ENCODE results near the gene KRTAP5-4. TPM values are rescaled to one million over a fixed set of nuclear protein-coding genes. Genes with fewer than 3 reads are reported as not detected.

The KRTAP5-4 gene, protein sequence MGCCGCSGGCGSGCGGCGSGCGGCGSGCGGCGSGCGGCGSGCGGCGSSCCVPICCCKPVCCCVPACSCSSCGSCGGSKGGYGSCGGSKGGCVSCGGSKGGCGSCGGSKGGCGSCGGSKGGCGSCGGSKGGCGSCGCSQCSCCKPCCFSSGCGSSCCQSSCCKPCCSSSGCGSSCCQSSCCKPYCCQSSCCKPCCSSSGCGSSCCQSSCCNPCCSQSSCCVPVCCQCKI
- not detected in 2 replicates for total RNA-seq

DNA sequence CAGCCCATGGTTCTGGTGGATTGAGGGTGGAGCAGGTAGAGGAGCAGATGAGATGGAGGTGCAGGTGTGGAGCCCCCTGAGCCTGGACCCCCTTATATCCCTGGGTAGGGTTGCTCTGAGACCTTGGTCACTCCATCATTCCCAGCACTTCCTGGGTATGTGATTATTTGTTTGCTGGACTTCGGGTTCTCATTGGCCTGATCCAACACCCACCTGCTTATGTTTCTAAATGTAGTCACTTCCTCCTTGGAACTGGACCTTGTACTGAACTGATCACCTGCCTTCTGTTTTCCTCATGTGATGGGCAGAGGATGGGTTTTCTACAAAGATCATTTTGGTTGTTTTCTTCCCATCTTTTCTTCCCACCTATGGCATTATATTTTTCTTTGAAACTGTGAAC, at the start of gene KRTAP5-4:
KRTAP5-4 (minus strand) TSS at position 53 of the 400 bp plus-strand sequence; CDS start at position 8, 45 bp downstream.

DNA sequence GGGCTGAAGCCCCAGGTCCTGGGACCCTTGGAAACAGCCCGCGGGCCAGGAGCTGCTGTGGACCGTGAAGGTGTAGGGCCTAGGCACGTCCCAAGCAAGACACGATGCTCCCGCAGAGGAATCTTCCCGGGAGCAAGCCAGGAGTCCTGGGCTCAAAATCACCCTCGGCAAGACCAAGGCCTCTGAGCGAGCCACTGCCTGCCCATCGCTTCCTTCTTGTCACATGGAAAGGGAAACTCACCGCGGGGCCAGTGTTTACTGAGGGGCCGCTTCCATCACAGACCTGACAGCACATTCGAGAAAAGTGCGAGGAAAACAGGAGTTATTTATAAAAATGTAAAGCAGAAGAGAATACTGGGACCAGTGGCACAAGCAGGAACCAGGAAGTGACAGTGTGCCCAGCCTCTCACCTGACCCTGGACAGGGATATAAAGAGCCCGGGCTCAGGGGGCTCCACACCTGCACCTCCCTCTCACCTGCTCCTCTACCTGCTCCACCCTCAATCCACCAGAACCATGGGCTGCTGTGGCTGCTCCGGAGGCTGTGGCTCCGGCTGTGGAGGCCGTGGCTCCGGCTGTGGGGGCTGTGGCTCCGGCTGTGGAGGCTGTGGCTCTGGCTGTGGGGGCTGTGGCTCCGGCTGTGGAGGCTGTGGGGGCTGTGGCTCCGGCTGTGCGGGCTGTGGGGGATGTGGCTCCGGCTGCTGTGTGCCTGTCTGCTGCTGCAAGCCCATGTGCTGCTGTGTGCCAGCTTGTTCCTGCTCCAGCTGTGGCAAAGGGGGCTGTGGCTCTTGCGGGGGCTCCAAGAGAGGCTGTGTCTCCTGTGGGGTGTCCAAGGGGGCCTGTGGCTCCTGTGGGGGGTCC, 7.6 kb upstream of the KRTAP5-4 start, which contains the start of gene KRTAP5-5:
KRTAP5-5 (plus strand) TSS at position 450 of the 860 bp plus-strand sequence; CDS start at position 516, 66 bp downstream.

DNA sequence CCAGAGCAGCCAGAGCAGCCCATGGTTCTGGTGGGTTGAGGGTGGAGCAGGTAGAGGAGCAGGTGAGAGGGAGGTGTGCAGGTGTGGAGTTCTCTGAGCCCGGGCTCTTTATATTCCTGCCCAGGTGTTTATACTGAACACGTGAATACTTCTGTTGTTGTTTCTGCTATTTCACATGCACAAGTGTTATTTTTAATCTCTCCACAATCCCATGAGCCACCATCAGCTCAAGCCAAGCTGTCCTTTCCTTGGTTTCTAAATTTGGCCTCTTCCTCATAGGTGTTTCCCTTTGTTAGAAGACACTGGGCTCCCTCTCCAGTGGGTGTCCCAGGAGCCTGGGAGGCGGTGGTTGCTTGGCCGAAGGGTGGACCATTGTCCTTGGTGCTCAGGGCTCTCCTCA, 13.6 kb downstream of the KRTAP5-4 start, which contains the start of gene KRTAP5-3:
KRTAP5-3 (minus strand) TSS at position 101 of the 400 bp plus-strand sequence; CDS start at position 23, 78 bp downstream.

DNA sequence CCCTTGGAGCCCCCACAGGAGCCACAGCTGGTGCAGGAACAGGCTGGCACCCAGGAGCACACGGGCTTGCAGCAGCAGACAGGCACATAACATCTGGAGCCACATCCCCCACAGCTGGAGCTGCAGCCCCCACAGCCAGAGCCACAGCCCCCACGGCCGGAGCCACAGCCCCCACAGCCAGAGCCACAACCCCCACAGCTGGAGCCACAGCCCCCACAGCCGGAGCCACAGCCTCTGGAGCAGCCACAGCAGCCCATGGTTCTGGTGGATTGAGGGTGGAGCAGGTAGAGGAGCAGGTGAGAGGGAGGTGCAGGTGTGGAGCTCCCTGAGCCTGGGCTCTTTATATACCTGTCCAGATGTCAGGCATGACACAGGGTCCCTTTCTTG, 24.0 kb downstream of the KRTAP5-4 start, which contains the start of gene KRTAP5-2:
KRTAP5-2 (minus strand) TSS at position 301 of the 387 bp plus-strand sequence; CDS start at position 257, 44 bp downstream.

DNA sequence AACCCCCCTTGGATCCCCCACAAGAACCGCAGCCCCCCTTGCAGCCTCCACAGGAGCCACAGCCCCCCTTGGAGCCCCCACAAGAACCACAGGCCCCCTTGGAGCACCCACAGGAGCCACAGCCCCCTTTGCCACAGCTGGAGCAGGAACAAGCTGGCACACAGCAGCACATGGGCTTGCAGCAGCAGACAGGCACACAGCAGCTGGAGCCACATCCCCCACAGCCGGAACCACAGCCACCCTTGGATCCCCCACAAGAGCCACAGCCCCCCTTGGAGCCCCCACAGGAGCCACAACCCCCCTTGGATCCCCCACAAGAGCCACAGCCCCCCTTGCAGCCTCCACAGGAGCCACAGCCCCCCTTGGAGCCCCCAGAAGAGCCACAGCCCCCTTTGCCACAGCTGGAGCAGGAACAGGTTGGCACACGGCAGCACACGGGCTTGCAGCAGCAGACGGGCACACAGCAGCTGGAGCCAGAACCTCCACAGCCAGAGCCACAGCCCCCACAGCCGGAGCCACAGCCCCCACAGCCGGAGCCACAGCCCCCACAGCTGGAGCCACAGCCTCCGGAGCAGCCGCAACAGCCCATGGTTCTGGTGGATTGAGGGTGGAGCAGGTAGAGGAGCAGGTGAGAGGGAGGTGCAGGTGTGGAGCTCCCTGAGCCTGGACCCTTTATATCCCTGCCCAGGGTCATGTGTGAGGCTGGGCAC, 37.1 kb downstream of the KRTAP5-4 start, which contains the start of gene KRTAP5-1:
KRTAP5-1 (minus strand) TSS at position 623 of the 710 bp plus-strand sequence; CDS start at position 589, 34 bp downstream.

DNA sequence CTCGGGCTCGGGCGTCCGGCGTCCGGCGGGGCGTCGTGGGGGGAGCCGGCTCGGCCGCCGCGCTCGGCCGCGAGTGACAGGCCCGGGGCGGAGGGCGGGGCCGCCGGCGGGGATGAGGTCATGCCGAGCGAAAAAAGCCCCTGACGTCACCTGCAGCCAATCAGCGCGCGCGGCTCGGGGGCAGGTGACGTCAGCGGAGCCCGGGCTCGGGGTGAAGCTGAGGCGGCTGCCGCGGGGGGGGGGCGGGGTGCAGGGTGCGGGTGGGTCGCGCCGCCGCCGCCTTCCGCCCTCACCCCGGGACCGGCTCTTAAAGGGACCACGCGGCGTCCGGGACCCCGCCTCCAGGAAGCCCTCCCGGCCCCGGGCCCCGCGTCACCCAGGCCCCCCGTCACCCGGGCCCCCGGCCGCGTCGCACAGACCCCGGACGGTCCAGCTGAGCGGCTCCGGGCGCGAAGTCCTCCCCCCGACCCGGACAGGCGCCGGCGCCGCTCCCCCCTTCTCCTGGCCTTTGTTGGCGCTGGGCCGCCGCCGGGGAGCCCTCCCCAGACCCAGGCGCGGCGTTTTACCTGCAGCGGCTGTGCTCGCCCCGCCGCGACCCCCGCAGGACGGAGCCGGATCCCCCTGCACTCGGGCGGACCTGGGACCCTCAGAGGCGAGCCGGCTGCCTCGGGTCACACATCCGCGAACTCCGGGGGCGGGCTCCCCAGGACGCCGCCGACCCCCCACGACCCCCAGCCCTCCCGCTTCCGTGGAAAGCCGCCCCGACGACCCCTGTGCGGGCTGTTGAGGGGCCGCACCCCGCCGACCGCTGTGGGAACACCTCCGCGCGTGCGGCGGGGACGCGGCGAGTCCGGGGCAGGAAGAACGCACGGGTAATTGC, 49.5 kb downstream of the KRTAP5-4 start, which contains the start of gene DUSP8:
DUSP8 (minus strand) TSS at position 75 of the 880 bp plus-strand sequence. CDS start 6,445 bp downstream, outside the sequence.

Other genes with a start within 250 kb of the KRTAP5-4 start
- 0.99 TPM in 1 of 2 replicates, not detected in the other for gene BRSK2, start 232.2 kb downstream of the KRTAP5-4 start, total RNA-seq
- 22.3 and 30.6 TPM in 2 replicates for gene MOB2, start 135.4 kb downstream of the KRTAP5-4 start, total RNA-seq
- 0.33 and 0.87 TPM in 2 replicates for gene DUSP8, start 49.9 kb downstream of the KRTAP5-4 start, total RNA-seq
- not detected in 2 replicates for gene KRTAP5-1, start 36.9 kb downstream of the KRTAP5-4 start, total RNA-seq
- gene KRTAP5-2, start 23.8 kb downstream of the KRTAP5-4 start, total RNA-seq = not detected in 2 replicates
- not detected in 2 replicates for gene KRTAP5-3, start 13.7 kb downstream of the KRTAP5-4 start, total RNA-seq
- gene KRTAP5-5, start 7.6 kb upstream of the KRTAP5-4 start, total RNA-seq = not detected in 2 replicates
- gene KRTAP5-6, start 75.1 kb upstream of the KRTAP5-4 start, total RNA-seq = not detected in 2 replicates
- 0.58 and 0.83 TPM in 2 replicates for gene IFITM10, start 128.5 kb upstream of the KRTAP5-4 start, total RNA-seq
- 228 and 489 TPM in 2 replicates for gene CTSD, start 141.8 kb upstream of the KRTAP5-4 start, total RNA-seq
- gene SYT8, start 212.9 kb upstream of the KRTAP5-4 start, total RNA-seq = not detected in 2 replicates
- not detected in 2 replicates for gene TNNI2, start 216.8 kb upstream of the KRTAP5-4 start, total RNA-seq
- gene LSP1, start 230.9 kb upstream of the KRTAP5-4 start, total RNA-seq = 3.2 and 19.0 TPM in 2 replicates

Measured in smooth muscle cell of trachea (primary cell).